GM04503 (cell line): ENCODE data around the gene SLC6A20.

Source experiments
- DNase-seq: peaks from one replicate; pipeline ENCODE4 v3.0.0-alpha.2; 2012; ENCODE audit warnings: low read depth

The SLC6A20 gene

DNA sequence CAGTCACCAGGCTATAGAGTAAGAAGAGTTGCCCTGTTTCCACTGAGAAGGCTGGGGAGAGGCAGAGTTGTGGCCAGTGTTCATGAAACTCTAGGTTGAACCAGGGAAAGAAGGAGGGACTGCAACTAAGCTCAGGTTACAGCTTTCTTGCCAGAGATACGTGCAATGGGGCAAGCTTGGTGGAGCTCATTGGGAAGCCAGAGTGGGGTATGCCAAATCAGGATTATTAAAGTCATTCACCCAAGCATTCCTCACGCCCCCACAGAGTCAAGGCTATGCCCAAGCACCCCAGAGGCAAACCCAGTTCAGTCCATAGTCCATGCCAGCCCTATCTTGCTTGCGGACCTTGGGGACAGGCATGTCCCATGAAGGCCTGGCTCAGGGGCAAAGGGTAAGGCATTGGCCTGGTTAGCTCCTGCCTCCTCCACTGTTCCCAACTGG, 17.6 kb downstream of the SLC6A20 start:
- no peak for DNase-seq

DNA sequence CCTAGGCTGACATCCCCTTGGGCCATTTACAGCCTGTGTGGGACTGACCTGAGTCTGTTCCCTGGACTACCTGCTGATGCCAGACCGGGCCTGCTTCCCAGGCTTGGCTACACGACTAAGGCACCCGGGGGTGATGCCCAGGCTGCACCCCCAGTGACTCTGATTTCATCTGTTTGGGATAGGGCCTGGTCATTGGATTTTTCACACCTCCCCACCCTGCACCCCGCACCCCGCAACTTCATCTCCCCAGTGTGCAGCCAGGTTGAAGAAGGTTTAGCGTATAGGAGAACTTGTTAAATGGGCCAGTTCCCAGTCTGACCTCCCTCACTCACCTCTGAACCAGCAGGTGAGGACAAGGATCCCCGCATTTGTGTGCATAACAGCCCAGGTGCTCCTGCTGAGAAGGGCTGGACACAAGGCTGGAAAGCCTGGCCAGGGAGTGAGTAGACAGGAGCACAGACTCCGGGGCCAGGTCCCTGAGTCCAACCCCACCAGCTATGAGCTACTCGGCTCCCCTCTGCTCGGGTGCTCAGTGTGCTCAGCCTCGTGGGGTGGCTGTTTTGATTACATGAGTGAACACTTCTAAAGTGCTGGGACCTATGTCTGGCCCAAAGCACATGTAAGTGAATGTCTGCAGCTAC, 18.5 kb downstream of the SLC6A20 start:
- DNase-seq, result no peak

DNA sequence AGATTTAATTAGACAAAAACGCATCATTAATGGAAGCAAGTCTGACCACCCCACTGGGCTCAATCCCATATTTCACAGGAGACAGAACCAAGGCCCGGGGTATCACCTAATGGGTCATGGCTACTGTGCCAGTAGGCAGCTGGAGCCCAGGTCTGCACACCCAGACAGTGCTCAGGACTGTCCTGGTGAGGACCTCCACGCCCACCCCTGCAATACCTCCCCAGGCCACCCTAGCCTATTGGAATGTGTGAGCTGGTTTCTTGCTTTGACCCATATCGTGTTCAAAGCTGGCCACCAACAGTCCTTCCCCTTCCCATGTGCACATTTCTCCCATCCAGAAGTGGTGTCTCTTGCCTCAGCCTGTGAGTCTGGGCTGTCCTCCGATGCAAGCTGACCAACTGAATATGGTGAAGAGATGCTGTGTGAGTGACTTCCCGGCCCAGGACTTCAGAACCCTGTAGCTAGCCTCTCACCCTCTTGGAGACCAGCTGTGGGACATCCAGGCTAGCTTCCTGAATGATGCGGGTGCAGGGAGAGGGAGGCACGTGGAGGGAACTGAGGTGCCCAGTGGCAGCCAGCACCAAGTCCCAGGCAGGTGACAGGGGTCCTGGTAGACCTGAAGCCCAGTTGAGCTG, 19.1 kb downstream of the SLC6A20 start:
- DNase-seq, result no peak

DNA sequence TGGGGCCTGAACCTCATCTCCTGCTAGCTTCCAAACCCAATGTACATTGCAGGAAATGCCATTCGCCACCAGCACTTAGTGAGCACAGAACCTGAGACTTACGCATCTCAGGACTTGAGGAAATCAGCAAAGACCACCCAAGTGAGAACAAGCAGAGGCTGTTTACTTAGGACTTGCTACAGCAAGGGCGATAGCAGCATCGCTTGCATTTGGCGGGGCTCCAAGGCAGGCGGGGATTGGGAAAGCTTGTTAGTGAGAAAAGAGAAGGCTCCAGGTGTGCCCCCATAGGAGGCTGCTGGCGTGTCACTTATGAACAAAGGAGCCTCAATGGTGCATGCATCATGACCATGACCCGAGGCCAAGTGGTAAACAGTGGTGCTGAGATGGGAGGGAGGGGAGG, 19.7 kb downstream of the SLC6A20 start:
- DNase-seq, result no peak

DNA sequence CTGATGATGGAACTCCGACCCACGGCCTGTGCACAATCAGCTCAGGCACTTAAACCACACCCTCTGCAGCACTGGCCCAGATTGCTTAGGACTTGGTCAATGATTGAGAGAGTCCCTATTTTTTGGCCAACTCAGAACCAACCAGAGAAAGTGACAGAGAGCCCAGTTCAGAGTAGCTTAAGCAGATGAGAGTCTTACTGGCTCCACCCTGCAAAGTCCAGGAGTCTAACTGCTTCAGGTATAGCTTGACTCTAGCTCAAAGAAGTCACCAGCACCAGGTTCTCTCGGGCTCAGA, 20.1 kb downstream of the SLC6A20 start:
- no peak for DNase-seq

DNA sequence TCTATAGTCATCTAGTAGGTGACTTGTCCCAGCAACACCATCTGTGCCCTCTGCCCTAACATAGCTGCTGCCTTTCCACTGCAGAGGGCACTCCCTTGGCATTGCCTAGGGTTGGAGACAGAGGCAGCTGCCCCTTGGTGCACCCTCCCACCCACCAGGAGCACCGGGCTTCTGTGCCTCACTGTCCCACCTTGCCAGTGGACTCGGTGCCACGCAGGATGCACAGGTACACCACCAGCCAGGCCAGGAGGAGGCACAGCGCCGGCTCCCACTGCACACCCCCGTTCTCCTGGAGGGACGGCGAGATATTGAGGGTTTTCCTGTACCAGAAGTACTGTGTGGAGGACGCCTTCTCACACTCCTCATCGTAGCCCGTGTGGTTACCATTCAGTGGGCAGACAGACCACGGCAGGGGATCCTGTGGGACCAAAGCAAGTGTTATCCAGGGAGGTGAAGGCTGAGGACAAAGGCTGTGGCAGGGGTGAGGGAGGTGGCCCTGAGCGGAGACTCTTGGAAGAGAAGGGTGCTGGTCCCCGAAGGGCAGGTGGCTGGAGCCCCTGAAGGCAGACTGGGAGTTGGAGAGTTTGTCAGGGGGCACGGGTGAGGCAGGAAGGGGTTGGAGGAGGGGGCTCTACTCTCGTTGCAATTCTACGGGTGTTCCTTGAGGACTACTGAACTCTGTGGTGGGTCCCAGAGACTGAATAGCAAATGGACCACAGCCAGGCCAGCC, 20.6 kb downstream of the SLC6A20 start:
- DNase-seq, result no peak

DNA sequence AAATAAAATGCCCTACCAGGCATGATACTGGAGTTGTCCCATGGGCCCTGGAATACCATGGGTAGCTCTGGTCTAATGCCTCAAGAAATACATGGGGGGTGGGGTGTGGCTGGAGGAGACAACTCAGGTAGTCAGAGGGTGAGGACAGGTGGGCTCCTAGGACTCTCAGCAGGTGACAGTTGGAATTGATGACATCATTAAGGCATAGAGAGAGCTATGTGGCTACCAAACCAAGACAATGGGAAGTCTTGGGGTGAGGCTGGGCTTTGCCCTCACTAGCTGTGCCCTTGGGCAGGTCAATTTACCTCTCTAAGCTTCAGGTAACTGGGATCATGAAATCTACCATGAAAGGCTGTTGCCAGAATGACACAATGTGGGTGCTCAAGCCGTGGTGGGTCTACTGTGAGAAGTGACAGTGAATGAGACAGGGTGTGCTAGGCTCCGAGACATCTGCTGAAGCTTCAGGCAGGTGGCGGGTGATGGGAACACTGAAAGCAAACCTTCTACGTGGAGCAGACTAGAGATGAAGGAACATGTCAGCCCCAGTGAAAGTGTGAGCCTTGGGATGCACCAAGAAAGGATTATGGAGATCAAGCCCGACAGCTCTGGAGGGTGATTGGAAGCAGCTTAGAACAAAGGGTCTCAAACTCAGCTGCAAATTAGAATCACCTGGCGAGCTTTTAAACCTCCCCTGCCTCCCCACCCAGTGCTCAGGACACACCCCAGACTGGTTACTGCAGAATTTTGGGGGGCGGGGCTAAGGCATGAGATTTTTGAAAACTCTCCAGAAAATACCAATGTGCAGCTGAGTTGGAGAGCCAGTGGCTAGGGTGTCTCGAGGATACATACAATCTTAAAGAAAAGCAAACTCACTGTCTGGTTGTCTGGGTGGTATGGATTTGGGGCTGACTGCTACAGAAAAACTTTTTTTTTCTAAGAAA, 21.5 kb downstream of the SLC6A20 start:
- no peak for DNase-seq

DNA sequence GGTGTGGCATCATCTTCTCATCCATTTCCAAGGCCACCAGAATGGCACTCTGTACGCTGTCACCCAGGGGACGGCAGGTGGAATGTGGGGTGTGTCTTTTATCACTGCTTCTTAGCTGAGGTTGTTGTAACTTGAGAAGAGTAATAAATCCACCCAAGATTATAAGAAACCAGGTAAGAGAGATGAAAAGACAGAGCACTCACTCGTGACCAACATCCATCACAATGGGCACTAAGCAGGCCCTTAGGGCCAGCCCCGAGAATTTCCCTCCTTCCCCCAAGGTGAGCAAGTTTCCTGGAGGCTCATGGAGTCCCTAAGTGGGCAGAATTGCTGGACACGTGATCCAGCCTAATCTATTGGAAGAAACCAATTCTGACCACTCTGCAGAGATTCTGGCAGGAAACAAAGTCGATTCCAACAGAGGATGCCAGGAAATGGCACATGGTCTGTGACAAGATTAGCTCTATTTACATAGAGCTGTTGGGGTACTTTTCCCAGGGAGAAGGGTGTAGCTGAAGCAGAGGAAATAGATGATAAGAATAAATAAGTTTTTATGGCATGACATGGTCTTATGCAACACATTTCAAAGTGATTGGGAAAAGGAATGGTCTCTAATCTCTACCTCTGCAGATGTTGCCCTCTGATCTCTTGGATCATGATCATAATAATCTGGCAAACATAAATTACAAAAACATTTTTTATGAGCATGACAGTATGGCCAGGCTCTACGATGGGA, 22.5 kb downstream of the SLC6A20 start:
- DNase-seq, result no peak

DNA sequence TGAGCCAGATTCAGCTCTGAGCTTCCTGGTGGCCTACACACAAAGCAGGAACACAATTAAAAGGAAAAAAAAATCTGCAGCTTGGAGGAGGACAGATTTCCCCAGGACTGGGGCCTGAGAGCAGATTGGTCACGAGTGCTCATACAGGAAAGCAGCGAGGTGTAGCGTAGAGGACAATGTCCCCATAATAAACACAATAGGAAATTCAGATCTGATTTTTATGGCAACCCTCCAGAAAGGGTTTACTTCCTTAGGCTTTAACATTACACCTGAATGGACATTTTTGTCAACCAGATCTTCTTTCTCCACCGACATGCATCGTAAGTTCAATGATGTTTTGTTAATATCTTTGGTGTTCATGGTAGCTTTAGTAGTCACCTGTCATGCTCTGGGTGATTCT, 23.3 kb downstream of the SLC6A20 start:
- no peak for DNase-seq

DNA sequence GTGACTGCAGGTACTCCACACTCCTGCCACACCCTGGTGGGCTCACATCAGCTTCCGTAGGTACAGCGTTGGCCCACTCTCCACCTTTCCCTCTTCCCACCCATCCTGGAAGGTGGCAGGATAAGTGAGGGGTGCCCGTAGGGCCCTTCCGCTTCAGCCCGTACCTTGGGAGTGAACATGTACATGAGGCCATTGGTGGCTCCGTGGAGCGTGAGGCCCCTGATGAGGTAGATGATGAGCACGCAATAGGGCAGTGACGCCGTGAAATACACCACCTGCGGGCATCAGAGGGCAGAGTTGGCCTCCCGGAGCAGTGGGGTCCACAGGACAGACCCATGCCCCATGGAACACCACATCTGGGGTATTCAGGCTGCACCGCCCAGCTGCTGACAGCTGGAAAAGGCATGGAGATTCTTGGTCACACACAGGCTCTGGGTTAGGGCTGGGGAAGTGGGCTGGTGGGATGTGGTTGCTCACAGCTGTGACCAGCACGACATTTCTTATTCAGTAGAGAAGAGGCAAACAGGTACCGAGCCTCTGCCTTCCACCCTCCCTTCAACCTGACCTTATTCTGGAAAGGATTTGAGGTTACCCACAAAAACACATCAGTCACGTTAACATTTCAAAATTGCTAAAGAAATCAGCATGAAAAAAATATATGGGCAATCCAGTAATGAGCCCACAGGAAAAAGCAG, 23.8 kb downstream of the SLC6A20 start:
- DNase-seq, result no peak

DNA sequence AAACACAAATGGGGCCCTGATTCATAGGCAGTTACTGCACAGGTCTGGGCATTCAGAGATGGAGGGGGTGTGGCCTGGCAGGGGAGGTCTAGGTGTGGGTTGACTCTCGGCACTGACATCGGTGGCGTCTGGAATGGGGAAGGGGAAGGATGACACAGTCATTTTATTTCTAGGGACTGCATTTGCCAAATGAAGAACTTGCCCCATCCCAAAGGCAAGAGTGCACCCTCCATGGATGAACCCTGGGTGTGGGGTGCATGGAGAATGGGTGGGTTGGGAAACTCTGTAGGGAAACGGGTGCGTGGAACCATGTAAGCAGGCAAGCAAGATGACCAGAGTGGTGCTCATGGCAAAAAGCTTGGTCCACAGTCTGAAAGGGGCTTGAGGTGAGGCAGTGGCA, 24.5 kb downstream of the SLC6A20 start:
- no peak for DNase-seq

DNA sequence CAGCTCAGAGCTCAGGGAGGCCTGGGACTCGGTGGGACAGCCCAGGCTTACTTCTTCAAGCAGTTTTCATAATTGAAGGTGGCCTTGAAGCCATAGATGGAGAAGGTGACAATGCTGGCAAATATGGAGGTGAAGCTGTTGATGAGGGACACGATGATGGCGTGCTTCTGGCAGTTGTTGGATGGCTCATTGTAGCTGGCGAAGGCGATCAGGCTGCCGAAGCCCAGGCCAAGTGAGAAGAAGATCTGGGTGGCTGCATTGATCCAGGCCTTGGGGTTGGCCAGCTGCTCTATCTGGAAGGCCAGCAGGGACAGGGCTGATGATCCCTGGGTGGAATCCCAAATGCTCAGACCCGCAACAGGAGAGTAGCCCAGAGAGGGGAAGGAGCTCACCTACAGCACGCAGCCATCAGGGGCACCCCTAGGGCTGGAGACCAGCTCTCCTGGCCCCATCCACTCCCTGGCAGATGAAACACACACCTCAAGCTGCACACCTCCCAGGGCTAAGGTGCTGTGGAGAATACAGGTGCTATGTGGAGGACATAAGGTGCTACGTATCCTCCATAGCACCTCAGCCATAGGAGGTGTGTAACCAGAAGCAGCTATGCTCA, 25.1 kb downstream of the SLC6A20 start:
- no peak for DNase-seq

DNA sequence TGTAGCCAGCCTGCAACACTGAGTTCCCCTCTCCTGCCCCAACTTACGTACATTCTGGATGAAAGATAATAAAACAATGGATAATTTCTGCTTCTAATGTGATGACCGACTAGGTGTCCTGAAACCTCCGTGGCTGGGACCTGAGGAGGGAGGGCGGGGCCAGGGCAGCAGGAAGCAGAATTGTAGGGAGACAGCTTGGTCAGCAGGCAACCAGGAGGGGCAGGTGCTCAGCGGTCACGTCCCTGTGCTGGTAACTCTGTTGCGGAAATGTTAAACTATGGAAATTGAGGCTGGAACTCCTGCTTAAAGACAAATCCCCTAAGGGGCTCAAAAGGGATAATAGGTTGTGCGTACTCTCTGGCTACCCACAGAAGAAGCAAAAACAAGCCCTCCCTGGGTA, 30.4 kb downstream of the SLC6A20 start:
- DNase-seq, result no peak

DNA sequence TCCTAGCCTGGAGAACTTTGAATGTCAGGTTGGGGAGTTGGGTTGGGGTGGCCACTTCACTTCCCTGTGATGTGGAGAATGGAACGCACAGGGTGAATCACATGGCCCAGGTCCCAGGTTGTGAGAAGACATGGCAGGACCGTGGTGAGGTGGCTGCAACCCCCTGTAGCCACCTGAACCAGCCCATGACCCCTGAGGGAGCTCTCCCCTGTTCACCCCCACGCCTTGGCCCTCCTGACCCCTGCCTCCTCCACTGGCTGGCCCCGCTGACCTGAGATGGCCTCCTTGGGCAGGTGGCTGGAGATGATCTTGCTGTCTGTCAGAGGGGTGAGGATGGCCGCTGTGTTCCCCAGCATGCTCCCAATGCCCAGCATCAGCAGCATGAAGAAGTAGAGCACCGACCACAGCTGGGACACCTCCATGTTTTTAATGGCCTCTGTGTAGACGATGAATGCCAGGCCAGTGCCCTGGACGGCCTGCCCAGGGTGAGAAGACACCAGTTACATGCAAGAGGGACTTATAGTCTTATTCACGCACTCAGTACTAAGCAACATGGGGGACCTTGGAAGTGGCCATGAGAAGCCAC, 31.0 kb downstream of the SLC6A20 start:
- DNase-seq, result no peak

DNA sequence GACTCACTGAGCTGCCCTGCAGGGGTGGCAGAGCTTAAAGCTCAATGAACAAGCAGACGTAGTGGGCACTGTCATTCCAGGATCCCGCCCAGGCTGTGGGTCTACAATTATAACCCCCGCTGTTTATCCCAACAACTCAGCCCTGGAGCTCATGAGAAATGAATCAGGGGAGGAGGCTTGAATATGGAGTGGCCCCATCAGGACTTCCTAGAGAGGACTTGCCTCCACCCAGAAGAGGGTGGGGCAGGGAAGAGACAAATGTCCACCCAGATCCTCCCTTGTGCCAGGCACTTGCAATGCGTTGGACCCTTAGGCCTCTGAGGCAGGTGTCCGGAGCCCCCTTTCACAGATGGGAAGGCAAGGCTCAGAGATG, 33.0 kb downstream of the SLC6A20 start:
- DNase-seq, result no peak

DNA sequence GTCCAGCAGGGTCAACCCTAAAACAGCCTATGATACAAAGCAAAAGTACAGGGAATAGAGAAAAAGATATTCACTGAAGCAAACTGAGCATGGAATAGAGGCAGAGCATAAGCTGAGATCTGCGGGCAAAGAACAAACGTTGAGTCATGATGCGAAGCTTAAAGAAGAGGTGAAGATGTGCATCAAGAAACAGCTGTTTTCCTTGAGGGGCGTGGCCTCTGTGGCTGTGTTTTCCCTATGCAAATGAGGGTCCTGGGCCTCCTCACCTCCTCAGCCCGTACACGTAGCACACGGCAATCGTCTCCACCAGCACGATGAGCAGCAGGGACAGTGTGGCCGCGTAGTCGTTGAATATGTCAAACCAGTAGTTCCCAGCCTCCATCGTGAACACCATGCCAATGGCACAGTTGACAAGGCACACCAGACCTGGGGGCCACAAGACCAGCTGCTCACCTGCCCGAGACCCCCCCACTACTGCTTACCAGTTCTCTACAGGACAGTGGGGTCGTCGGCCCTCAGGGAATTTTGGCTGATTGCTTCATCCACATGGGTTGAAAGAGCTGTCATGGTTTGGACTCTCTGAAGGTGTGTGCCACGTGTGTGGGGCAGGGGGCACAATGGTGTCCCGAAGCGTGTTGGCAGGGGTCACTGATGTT, 33.6 kb downstream of the SLC6A20 start:
- DNase-seq, result no peak

DNA sequence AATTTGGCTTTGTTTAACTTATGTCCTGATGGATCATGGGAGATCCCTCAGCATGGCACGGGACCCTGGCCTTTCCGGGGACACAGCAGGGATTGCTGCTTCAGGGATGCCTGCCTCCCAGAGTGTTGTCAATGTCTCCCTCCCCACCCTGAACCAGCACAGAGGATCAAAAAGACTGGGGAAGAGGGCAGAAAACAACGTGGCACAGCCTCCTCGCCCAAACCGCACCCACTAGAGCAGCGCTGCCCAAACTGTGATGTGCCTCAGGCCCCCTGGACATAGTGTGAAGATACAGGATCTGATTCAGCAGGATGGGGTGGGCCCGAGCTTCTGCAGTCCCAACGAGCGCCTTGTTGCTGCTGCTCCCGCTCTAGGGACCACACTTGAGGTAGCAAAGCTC, 34.5 kb downstream of the SLC6A20 start:
- DNase-seq, result no peak

DNA sequence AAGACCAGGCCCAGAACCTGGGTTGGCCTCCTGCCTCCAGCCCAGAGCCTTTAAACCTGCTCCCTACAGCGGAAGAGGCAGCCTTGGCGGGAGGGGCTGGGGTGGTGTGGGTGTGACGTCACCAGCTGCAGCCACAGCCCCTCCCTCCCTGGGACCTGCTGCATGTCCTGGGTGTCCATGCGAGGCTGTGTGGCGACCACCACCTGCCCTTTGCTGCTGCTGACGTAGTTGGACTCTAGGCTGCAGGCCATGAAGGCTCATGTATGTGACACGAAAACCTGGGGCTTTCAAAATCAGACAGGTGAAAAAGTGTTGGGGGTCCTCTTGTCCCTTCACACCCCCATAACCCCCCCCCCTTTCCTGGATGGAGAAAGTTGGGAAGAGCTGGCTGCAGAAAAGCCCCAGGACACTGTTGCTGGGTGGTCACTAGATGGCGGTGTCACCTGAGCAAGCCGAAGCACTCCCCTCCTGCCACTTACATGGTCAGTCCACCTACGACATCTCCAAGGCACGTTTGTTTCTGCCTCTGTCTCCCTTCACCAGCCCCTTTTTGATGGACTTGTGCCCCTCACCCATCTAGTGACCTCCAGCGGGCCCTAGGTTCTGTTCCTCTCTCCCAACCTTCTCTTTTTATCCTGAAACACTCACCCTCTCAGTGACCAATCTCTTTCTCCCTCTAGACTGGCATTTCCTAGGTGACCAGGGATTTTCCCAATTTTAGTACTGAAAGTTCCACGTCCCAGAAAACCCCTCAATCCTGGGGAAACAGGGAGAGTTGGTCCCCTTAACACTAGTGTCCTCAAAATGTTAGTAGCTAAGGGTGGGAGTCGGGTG, 35.2 kb downstream of the SLC6A20 start:
- peak; percentile 1 for DNase-seq

DNA sequence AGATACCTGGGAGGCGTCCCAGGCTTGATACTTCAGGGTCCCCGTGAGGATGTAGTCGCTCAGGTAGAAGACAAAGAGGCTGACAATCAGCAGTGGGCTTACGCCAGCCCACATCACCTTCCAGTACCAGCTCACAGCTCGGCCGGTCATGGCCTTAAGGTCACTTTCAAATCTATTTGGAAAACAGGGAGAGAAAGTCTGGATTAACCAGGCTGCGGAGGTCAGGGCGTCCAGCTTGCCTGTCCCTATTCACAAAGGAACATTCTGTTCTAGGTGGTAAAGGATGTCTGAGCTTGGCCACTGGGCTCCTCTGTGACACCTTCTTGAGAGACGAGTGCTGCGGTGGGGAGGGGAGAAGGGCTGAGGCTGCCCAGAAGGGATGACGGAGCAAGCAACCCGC, 36.5 kb downstream of the SLC6A20 start:
- no peak for DNase-seq
